Heart left ventricle (tissue), 16 donors: ENCODE data around the gene LIPT2. TPM values are rescaled to one million over a fixed set of nuclear protein-coding genes. Genes with fewer than 3 reads are reported as not detected.
"Not testable (repeated sequence)": the region's sequence is repeated elsewhere in the genome, so short reads cannot be mapped to it uniquely, and the experiment has no call there.

ENCODE experiments used
- ATAC-seq, 4 donors: fragments of 200-7000 bp; cut with Tn5 transposase; one replicate each; pipeline ENCODE4 v1.9.1; 2020 to 2022; ENCODE audit warnings: moderate library complexity in 4 of 4, mild to moderate bottlenecking in 3 of 4, moderate number of reproducible peaks in 1 of 4
- DNase-seq, 5 donors: peaks; one replicate each; pipeline ENCODE4 v3.0.0-alpha.2; 2020
- H3K27ac ChIP-seq, 12 donors: fragments of 200-600 bp; sonication (generic) in 4 of 12; one replicate each; pipeline versions ENCODE4 v1.5.0 to v1.8.0; 2016 to 2022; ENCODE audit warnings: mild to moderate bottlenecking in 2 of 12
- H3K27me3 ChIP-seq, 9 donors: fragments of 200-600 bp; sonication (generic) in 2 of 9; one replicate each; pipeline versions ENCODE4 v1.5.1 to v1.8.0; 2016 to 2022; ENCODE audit warnings: mild to moderate bottlenecking in 3 of 9
- H3K36me3 ChIP-seq, 9 donors: fragments of 200-600 bp; sonication (generic) in 2 of 9; one replicate each; pipeline versions ENCODE4 v1.5.0 to v1.8.0; 2018 to 2022; ENCODE audit warnings: mild to moderate bottlenecking in 2 of 9
- H3K4me1 ChIP-seq, 12 donors: fragments of 200-600 bp; sonication (generic) in 4 of 12; one replicate each; pipeline versions ENCODE4 v1.5.0 to v1.8.0; 2016 to 2022; ENCODE audit warnings: mild to moderate bottlenecking in 3 of 12
- H3K4me3 ChIP-seq, 12 donors: fragments of 200-600 bp; sonication (generic) in 4 of 12; one replicate each; pipeline versions ENCODE4 v1.5.0 to v1.8.0; 2017 to 2022; ENCODE audit warnings: mild to moderate bottlenecking in 9 of 12, moderate library complexity in 4 of 12
- H3K9me3 ChIP-seq, 12 donors: fragments of 200-600 bp; sonication (generic) in 4 of 12; one replicate each; pipeline versions ENCODE4 v1.5.0 to v1.8.0; 2016 to 2022; ENCODE audit warnings: mild to moderate bottlenecking in 1 of 12
- CTCF ChIP-seq, 12 donors: fragments of 200-600 bp; sonication (generic) in 4 of 12; IDR thresholded peaks; one replicate each; pipeline versions ENCODE4 v1.5.0 to v1.8.0; 2018 to 2022; ENCODE audit warnings: antibody characterized with exemption in 12 of 12, mild to moderate bottlenecking in 5 of 12
- POLR2A ChIP-seq, 2 donors: fragments of 450-650 bp; IDR thresholded peaks; one replicate each; pipeline ENCODE4 v1.6.1; 2017; ENCODE audit warnings: antibody characterized with exemption in 2 of 2, mild to moderate bottlenecking in 2 of 2, moderate library complexity in 2 of 2
- WGBS, 4 donors: extraction: QIAGEN DNeasy Blood & Tissue Kit in 2 of 4; methylation state at CpG; one replicate each; pipeline versions ENCODE4 v1.1.5 to v1.1.7; 2013 to 2018; 5-methylcytosine and 5-hydroxymethylcytosine counted together
- intact Hi-C, 10 donors: fragments of 100-400 bp; cut with DNase I; formaldehyde crosslinking; loops; one replicate each; pipeline versions ENCODE4 v1.11.1 to v1.14.2; 2022
- polyA plus RNA-seq, 2 donors: library from polyadenylated mRNA; stranded (reverse); fragments of 200-250 nt; gene quantifications; one replicate each; pipeline ENCODE4 v1.2.3, GENCODE V29; 2013
- total RNA-seq, 9 donors: library from RNA; depleted of rRNA in 2 of 9; stranded (reverse); fragments of >200 nt in 2 of 9; fragmentation: NEBNext Ultra II Directional in 3 of 9; extraction: Animal tissue kit (Norgen Biotek cat#: 25700) in 3 of 9; gene quantifications; one replicate each; pipeline versions ENCODE4 v1.1.0 to v1.2.4, GENCODE V29; 2016 to 2023
- donor health status: ischemic (EF 13 %, LVEDD 7.1; RV severe dilation, severe dysfunction).
- donor health status: healthy with polysubstance abuse.
- donor health status: DM: no; HTN: yes; CAD: no.
- donor health status: DM: no; HTN: no; CAD: no.
- donor health status: ischemic (EF 25% LVEDD 6.9; RV normal size, moderate dysfunction).
- donor health status: ischemic (EF 25% LVEDD 5.7; RV mildly dilated, moderate dysfunction).
- donor health status: healthy.
- donor health status: DM: yes; HTN: yes; CAD: no.
- donor health status: ischemic (EF 35%, LVEDD 5.7; RV mildly dilated, moderate dysfunction).
- donor health status: nonischemic (EF 11% LVEDD 7.7; RV severe dilation, severe dysfunction).
- donor health status: DM: yes; HTN: yes; CAD: no.
- donor health status: PGD.
- donor health status: ischemic (EF 29% LVEDD 5.4; RV normal size, mild dysfunction).
- donor health status: nonischemic (EF 23%, LVEDD 6.1; RV moderate dilation, normal function).

Gene LIPT2
- total and polyA plus RNA-seq, 11 donors: 0.64 to 3.9 (median 1.4) TPM

GRCh38 chr11:74535371-74536160 lies 42.0 kb upstream of the LIPT2 start:
- WGBS, 4 donors: 80 to 87% (median 84%) methylated on average over 14 of the region's 14 CpGs
- Histone ChIP-seq H3K27me3 (no peaks in the 10 kb centered on the region), H3K4me1 (peaks cover 0 to 10% (median 0%) of the 10 kb centered on the region in 12 donors), H3K9me3 (peaks cover 0 to 22% (median 1%) of the 10 kb centered on the region in 12 donors), H3K4me3 (no peak overlapping the region), H3K36me3 (no peaks in the 10 kb centered on the region), H3K27ac (peak overlapping the region in 1 of 12 donors; percentile 47)
- ATAC-seq: peak in 1 of 4 donors; percentile 36
- TF ChIP-seq CTCF (IDR thresholded peaks at IDR 0.05) (no peak), POLR2A (IDR thresholded peaks at IDR 0.05) (no peak)
- intact Hi-C loops: no loop called here
- no peak for DNase-seq

GRCh38 chr11:74534946-74535275 lies 41.4 kb upstream of the LIPT2 start:
- H3K9me3 ChIP-seq: peaks cover 0 to 22% (median 1%) of the 10 kb centered on the region in 12 donors
- ATAC-seq, intact Hi-C loops, DNase-seq, H3K36me3 ChIP-seq, H3K27me3 ChIP-seq, H3K4me3 ChIP-seq: not testable (repeated sequence)
- H3K27ac ChIP-seq: peak overlapping the region in 1 of 12 donors; percentile 47
- H3K4me1 ChIP-seq: peaks cover 0 to 10% (median 0%) of the 10 kb centered on the region in 12 donors
- WGBS, 4 donors: 86 to 87% (median 87%) methylated on average over 10 of the region's 10 CpGs

- H3K27me3 ChIP-seq: no peaks in the 10 kb centered on the region
- H3K27ac ChIP-seq: no peak overlapping the region
- H3K36me3 ChIP-seq: no peaks in the 10 kb centered on the region
- intact Hi-C loops: no loop called here
- ATAC-seq: no peak
- 69 to 81% (median 75%) methylated on average over 8 of the region's 8 CpGs for WGBS, 4 donors
- DNase-seq: no peak
- H3K4me1 ChIP-seq: peaks cover 0 to 10% (median 0%) of the 10 kb centered on the region in 12 donors
- H3K9me3 ChIP-seq: peaks cover 0 to 22% (median 1%) of the 10 kb centered on the region in 12 donors
- no peak overlapping the region for H3K4me3 ChIP-seq
- TF ChIP-seq CTCF (IDR thresholded peaks at IDR 0.05): no peak
- TF ChIP-seq POLR2A (IDR thresholded peaks at IDR 0.05): no peak
These were observed 40.9 kb upstream of the LIPT2 start for GRCh38 chr11:74534216-74534945.

GRCh38 chr11:74533421-74533820 lies 39.9 kb upstream of the LIPT2 start:
- ATAC-seq: no peak
- peaks cover 0 to 19% (median 0%) of the 10 kb centered on the region in 12 donors for H3K9me3 ChIP-seq
- peaks cover 0 to 10% (median 0%) of the 10 kb centered on the region in 12 donors for H3K4me1 ChIP-seq
- intact Hi-C loops: no loop called here
- H3K4me3 ChIP-seq: no peak overlapping the region
- H3K27me3 ChIP-seq: no peaks in the 10 kb centered on the region
- no peak for DNase-seq
- H3K27ac ChIP-seq: no peak overlapping the region
- TF ChIP-seq CTCF (IDR thresholded peaks at IDR 0.05): no peak
- TF ChIP-seq POLR2A (IDR thresholded peaks at IDR 0.05): no peak
- no peaks in the 10 kb centered on the region for H3K36me3 ChIP-seq
- 74 to 93% (median 89%) methylated on average over 9 of the region's 9 CpGs for WGBS, 4 donors
